Gastroesophageal sphincter (tissue), 4 donors: ENCODE data around the gene SNED1. TPM values are rescaled to one million over a fixed set of nuclear protein-coding genes. Genes with fewer than 3 reads are reported as not detected.

Source experiments
- ATAC-seq: fragments of 150-250 bp; one replicate; pipeline ENCODE4 v1.9.1; 2016; ENCODE audit warnings: mild to moderate bottlenecking, moderate library complexity
- H3K27ac ChIP-seq, 4 donors: fragments of 200-600 bp; sonication (generic) in 3 of 4; 1 replicate in 3 of 4; 2 replicates in 1 of 4; pipeline ENCODE4 v1.5.1; 2016 to 2019
- H3K27me3 ChIP-seq: fragments of 200-600 bp; sonication (generic); one replicate; pipeline ENCODE4 v1.5.1; 2019
- H3K36me3 ChIP-seq, 2 donors: fragments of 200-600 bp; sonication (generic); one replicate each; pipeline ENCODE4 v1.5.1; 2019; ENCODE audit warnings: control low read depth in 1 of 2
- H3K4me1 ChIP-seq, 3 donors: fragments of 200-600 bp; sonication (generic); 1 replicate in 2 of 3; 2 replicates in 1 of 3; pipeline ENCODE4 v1.5.1; 2016 to 2019; ENCODE audit warnings: control low read depth in 2 of 3
- H3K4me3 ChIP-seq, 2 donors: fragments of 200-600 bp; sonication (generic); one replicate each; pipeline ENCODE4 v1.5.1; 2019; ENCODE audit warnings: mild to moderate bottlenecking in 1 of 2, moderate library complexity in 1 of 2
- H3K9me3 ChIP-seq, 3 donors: fragments of 200-600 bp; sonication (generic); one replicate each; pipeline ENCODE4 v1.5.1; 2017 to 2019; ENCODE audit warnings: control low read depth in 2 of 3
- CTCF ChIP-seq, 4 experiments: fragments of 200-600 bp in 2 of 4; fragments of 450-650 bp in 2 of 4; sonication (generic) in 1 of 4; IDR thresholded peaks; one replicate each; pipeline ENCODE4 v1.5.1; 2017 to 2019; ENCODE audit warnings: antibody characterized with exemption in 4 of 4, mild to moderate bottlenecking in 2 of 4, moderate library complexity in 2 of 4
- EP300 ChIP-seq: sonication (generic); formaldehyde crosslinking; IDR thresholded peaks from one replicate; pipeline ENCODE4 v1.6.1; 2017; ENCODE audit warnings: antibody characterized with exemption, mild to moderate bottlenecking
- POLR2A ChIP-seq, 2 donors: fragments of 450-650 bp; IDR thresholded peaks; one replicate each; pipeline ENCODE4 v1.6.1; 2017; ENCODE audit warnings: antibody characterized with exemption in 2 of 2, mild to moderate bottlenecking in 2 of 2, moderate library complexity in 1 of 2
- POLR2AphosphoS5 ChIP-seq: sonication (generic); formaldehyde crosslinking; IDR thresholded peaks from one replicate; pipeline ENCODE4 v1.6.1; 2017; ENCODE audit warnings: antibody characterized with exemption
- WGBS, 2 donors: methylation state at CpG; one replicate each; pipeline ENCODE4 v1.1.5; 2018; ENCODE audit warnings: low coverage in 1 of 2; 5-methylcytosine and 5-hydroxymethylcytosine counted together
- total RNA-seq, 4 donors: library from RNA; depleted of rRNA; stranded (reverse); fragments of >200 nt; gene quantifications; one replicate each; pipeline ENCODE4 v1.1.0, GENCODE V29; 2016

The SNED1 gene
- total RNA-seq, 4 donors from 2014 or later, result 8.3 to 29.9 (median 14.6) TPM

DNA sequence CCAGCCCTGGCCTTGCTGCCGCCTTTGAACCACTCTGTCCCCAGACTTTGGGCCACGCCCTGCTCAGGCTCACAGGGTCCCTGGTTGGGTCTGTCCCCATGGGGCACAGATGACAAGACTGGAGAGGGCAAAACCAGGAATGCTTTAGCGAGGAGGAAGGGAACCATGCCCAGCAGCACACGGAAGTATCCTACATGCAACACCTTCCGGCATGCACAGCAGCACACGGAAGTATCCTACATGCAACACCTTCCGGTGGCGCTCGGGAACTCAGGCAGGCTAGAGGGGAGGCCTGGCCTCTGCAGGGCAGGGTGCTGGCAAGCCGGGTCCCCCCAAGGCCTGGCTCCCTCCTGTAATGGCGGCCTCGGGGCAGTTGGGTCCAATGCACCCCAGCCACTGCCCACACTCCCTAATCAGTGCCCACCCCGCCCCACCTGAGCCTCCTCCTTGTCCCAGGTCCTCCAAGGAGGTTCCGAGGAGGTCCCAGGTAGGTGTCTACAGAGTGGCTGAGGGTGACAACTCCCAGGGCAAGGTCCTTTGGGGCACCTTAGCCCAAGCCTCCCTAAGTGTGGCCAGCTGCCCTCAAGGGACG lies 33.6 kb upstream of the SNED1 start:
- Histone ChIP-seq H3K36me3 (no peaks in the 10 kb centered on the region), H3K4me3 (no peak overlapping the region), H3K9me3 (no peaks in the 10 kb centered on the region), H3K27me3 (peaks cover 27% of the 10 kb centered on the region), H3K27ac (no peak overlapping the region), H3K4me1 (peaks cover 0 to 30% (median 3%) of the 10 kb centered on the region in 3 donors)
- WGBS, 2 donors, result no CpG with 5 or more reads among the region's 15 CpGs
- TF ChIP-seq CTCF (IDR thresholded peaks at IDR 0.05), result no peak
- no peak for TF ChIP-seq POLR2A (IDR thresholded peaks at IDR 0.05)
- no peak for TF ChIP-seq EP300
- TF ChIP-seq POLR2AphosphoS5, result no peak
- ATAC-seq, result no peak

- 50 to 57% methylated on average over 2 of the region's 22 CpGs for WGBS, 2 donors
- H3K36me3 ChIP-seq, result no peaks in the 10 kb centered on the region
- ATAC-seq, result no peak
- no peak overlapping the region for H3K27ac ChIP-seq
- H3K27me3 ChIP-seq, result peaks cover 22% of the 10 kb centered on the region
- no peak overlapping the region for H3K4me3 ChIP-seq
- TF ChIP-seq POLR2A (IDR thresholded peaks at IDR 0.05) (no peak), CTCF (IDR thresholded peaks at IDR 0.05) (no peak), EP300 (no peak), POLR2AphosphoS5 (no peak)
- H3K9me3 ChIP-seq, result no peaks in the 10 kb centered on the region
- H3K4me1 ChIP-seq, result peaks cover 0 to 24% (median 0%) of the 10 kb centered on the region in 3 donors
Measured at GRCh38 chr2:240965296-240965904, 33.0 kb upstream of the SNED1 start.

- Histone ChIP-seq H3K36me3 (no peaks in the 10 kb centered on the region), H3K27ac (no peak overlapping the region), H3K9me3 (no peaks in the 10 kb centered on the region), H3K27me3 (peaks cover 22% of the 10 kb centered on the region), H3K4me1 (peaks cover 0 to 18% (median 0%) of the 10 kb centered on the region in 3 donors), H3K4me3 (no peak overlapping the region)
- WGBS, 2 donors, result no CpG with 5 or more reads among the region's 28 CpGs
- ATAC-seq, result no peak
- TF ChIP-seq CTCF (IDR thresholded peaks at IDR 0.05), result no peak
- no peak for TF ChIP-seq POLR2AphosphoS5
- no peak for TF ChIP-seq EP300
- TF ChIP-seq POLR2A (IDR thresholded peaks at IDR 0.05), result no peak
Measured at GRCh38 chr2:240965905-240966456, 32.4 kb upstream of the SNED1 start.

GRCh38 chr2:240966457-240966905 lies 31.9 kb upstream of the SNED1 start:
- H3K4me1 ChIP-seq, result peaks cover 0 to 13% (median 0%) of the 10 kb centered on the region in 3 donors
- H3K27ac ChIP-seq, result no peak overlapping the region
- no CpG with 5 or more reads among the region's 10 CpGs for WGBS, 2 donors
- H3K36me3 ChIP-seq, result no peaks in the 10 kb centered on the region
- peaks cover 21% of the 10 kb centered on the region for H3K27me3 ChIP-seq
- H3K9me3 ChIP-seq, result no peaks in the 10 kb centered on the region
- no peak for ATAC-seq
- TF ChIP-seq POLR2A (IDR thresholded peaks at IDR 0.05) (no peak), CTCF (IDR thresholded peaks at IDR 0.05) (no peak)
- H3K4me3 ChIP-seq, result no peak overlapping the region
